ENCODE data around the gene TSPAN16.

Gene TSPAN16

DNA sequence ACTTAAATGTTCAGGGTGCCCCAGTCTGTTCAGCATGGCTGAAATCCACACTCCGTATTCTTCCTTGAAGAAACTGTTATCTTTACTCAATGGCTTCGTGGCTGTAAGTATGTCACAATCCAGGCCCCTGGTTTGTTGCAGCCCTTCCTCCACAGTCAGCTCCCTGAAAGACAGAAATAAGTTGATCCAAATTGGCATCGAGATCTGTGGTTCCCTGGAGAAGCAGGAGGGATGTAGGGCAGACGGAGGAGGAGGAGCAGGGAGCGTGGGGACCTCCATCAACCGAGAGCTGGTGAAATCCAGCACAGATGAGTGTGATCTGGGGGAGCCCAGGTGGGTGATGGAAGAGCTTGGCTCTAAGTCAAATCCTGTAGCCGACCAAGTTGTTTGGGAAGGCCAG is 304 bp downstream of the TSPAN16 start:
- TF ChIP-seq, protein P1, sequence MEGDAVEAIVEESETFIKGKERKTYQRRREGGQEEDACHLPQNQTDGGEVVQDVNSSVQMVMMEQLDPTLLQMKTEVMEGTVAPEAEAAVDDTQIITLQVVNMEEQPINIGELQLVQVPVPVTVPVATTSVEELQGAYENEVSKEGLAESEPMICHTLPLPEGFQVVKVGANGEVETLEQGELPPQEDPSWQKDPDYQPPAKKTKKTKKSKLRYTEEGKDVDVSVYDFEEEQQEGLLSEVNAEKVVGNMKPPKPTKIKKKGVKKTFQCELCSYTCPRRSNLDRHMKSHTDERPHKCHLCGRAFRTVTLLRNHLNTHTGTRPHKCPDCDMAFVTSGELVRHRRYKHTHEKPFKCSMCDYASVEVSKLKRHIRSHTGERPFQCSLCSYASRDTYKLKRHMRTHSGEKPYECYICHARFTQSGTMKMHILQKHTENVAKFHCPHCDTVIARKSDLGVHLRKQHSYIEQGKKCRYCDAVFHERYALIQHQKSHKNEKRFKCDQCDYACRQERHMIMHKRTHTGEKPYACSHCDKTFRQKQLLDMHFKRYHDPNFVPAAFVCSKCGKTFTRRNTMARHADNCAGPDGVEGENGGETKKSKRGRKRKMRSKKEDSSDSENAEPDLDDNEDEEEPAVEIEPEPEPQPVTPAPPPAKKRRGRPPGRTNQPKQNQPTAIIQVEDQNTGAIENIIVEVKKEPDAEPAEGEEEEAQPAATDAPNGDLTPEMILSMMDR (IDR thresholded peaks at IDR 0.05), result no peak

DNA sequence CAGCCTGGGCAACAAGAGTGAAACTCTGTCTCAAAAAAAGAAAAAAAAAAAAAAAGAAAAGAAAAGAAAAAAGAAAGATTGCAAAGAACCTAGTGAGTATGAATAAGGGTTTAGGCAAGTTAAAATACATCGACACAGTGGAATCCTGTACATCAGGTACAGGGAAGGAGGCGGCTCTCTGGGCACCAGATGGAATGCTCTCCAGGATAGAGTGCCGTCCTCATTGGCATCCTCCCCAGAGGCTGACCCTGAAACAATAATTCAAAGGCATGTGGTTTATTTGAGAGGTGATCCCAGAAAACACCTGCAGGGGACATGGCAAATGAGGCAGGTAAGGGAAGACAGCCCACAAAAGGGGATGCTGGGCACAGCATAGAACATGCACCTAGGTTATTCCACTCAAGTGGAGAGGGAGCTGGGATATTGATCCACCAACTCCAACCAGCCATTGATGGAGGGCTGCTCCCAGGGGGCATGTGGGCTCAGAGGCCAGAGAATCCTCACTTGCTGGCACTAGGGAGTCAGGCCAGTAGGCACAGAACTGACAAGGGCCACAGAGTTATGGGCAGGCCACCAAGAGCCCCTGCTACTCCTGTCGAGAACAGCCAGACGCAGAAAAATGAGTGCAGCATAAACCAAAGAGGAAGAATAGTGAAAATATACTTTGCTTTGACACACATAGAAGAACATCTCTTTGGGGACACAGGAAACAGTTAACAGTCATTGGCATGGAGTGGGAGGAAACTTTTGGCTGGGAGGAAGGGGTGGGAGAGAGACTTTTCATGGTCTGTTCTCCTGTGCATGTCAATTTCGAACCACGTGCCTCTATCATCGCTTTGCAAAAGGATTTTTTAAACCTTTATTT is 4.2 kb downstream of the TSPAN16 start:
- TF ChIP-seq, protein P1 (IDR thresholded peaks at IDR 0.05), result no peak

DNA sequence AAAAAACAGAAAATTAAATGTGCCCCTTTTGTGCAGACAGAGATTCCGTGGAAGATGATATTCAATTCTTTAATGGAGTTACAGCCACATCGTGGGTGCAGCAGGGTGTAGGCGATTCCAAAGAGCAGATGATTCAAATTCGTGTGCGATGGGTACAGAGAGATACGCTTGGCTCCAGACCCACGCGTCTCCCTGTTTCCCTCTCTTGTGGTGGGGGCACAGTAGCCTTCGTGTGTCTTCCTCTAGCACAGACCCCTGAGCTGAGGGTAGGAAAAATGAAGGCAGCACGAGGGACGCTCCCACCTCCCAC is 4.8 kb downstream of the TSPAN16 start:
- TF ChIP-seq, protein P1 (IDR thresholded peaks at IDR 0.05), result no peak

DNA sequence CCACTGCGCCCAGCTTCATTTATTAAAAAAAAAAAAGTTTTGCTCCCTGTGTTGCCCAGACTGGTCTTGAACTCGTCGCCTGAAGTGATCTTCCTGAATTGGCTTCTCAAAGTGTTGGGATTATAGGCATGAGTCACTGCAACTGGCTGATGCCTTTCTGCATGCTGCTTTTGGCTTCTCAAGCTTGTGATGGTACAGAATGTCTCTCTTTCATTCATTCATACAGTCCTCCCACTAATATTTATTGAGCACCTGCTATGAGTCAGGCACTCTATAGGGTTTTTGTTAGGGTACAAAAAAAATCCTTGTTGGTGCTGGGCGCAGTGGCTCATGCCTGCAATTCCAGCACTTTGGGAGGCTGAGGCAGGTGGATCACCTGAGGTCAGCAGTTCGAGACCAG is 9.0 kb downstream of the TSPAN16 start:
- TF ChIP-seq, protein P1 (IDR thresholded peaks at IDR 0.05), result no peak

GRCh38 chr19:11306337-11306736 is 10.4 kb downstream of the TSPAN16 start:
- TF ChIP-seq, protein P1 (IDR thresholded peaks at IDR 0.05), result no peak

- TF ChIP-seq, protein P1 (IDR thresholded peaks at IDR 0.05), result no peak
These were observed 25.5 kb downstream of the TSPAN16 start for GRCh38 chr19:11321191-11322126.

DNA sequence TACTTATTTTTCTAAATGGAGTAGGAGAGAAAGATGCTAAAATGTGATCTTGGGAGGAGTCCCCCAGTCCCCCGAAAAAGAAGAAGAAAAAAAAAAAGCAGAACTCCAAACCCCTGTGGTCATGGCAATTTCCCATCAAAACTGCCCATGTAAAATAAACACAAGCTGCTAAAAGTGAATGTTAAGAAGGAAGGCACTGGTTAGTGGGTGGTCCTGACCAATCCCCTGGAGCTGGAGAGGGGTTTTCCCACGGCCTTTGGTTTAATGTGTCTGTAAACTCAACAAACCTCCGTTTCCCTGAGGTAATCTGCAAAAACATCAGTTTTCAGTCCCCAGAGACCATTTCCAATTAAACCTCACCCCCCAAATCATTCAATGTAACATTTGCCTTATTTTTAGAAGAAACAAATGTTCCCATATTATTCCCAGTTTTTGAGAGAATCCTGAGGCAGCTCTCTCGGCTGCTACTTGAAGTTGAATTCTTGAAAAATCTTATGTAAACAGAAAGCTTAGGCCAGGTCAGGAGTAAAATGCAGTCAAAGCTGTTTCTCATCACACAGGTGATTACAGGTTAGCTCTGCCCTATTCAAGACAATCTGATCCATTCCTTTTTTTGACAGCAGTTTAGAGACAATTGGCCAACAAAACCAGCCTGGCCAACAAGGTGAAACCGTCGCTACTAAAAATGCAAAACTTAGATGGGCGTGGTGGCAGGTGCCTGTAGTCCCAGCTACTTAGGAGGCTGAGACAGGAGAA is 26.5 kb downstream of the TSPAN16 start:
- TF ChIP-seq, protein P1 (IDR thresholded peaks at IDR 0.05), result no peak

Data from LNCAP (cell line).